Activated CD8-positive, alpha-beta memory T cell treated with anti-CD3 and anti-CD28 coated beads, Interleukin-2, amount 10 ng/mL, durations not matched to agents 7 days and 5 days (primary cell): ENCODE data around the gene GTF2F2. TPM values are rescaled to one million over a fixed set of nuclear protein-coding genes. Genes with fewer than 3 reads are reported as not detected.
"Not testable (repeated sequence)": the region's sequence is repeated elsewhere in the genome, so short reads cannot be mapped to it uniquely, and the experiment has no call there.

Source experiments
- ATAC-seq: fragments of 150-1000 bp; cut with Tn5 transposase; one replicate; pipeline ENCODE4 v1.10.0; 2021; ENCODE audit warnings: moderate library complexity
- CTCF ChIA-PET: fragments of 350-600 bp; sonication (Branson Sonifier 250); formaldehyde crosslinking; loops from one replicate; lab custom pipeline; 2021; ENCODE audit warnings: antibody characterized with exemption; lab: Charles Lee
- DNase-seq: peaks from one replicate; pipeline ENCODE4 v3.0.0-alpha.2; 2020
- H3K27ac Mint-ChIP-seq: one replicate; pipeline ENCODE4 v1.8.0; 2021; ENCODE audit warnings: mild to moderate bottlenecking, mixed read lengths
- H3K27me3 Mint-ChIP-seq: one replicate; pipeline ENCODE4 v1.8.0; 2021; ENCODE audit warnings: mixed read lengths
- H3K36me3 Mint-ChIP-seq: one replicate; pipeline ENCODE4 v1.8.0; 2021; ENCODE audit warnings: mild to moderate bottlenecking, mixed read lengths
- H3K4me1 Mint-ChIP-seq: one replicate; pipeline ENCODE4 v1.8.0; 2021; ENCODE audit warnings: mixed read lengths
- H3K4me3 Mint-ChIP-seq: one replicate; pipeline ENCODE4 v1.8.0; 2021; ENCODE audit warnings: mild to moderate bottlenecking, moderate library complexity, mixed read lengths
- H3K9me3 Mint-ChIP-seq: one replicate; pipeline ENCODE4 v1.8.0; 2022; ENCODE audit warnings: low read depth, mixed read lengths
- total RNA-seq, 2 experiments: library from RNA; stranded (reverse); gene quantifications; one replicate each; pipeline ENCODE4 v1.2.3, GENCODE V29; 2021

Gene GTF2F2
- total RNA-seq, 2 experiments from 2014 or later, result 17.0 to 19.3 TPM

DNA sequence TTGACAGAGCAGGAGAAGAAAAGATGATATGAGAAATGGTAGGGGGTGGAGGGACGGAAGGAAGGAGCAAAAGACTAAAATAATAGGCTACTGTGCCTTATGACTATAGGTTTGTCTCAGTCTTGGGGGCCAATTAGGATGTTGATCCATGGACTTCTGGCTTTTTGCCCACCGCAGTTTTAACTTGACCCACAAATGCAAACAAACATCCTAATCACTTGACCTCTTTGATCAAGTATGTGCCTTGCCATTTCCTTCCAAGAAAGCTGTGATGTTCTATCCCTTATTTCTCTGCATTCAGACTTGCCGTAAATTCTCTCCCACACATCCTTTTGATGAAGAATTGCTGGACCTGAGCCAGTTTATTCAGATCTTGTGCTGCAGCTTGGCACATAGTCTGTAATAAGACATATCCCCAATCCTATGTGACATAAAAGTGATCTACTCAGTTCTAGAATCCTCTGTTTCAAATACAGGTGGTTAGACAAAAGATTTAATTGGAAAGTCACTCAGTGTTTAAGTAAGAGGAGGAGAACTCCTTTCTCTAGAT, 157.9 kb downstream of the GTF2F2 start:
- Mint-ChIP-seq H3K4me3 (no peak overlapping the region), H3K27me3 (no peaks in the 10 kb centered on the region), H3K9me3 (no peaks in the 10 kb centered on the region), H3K4me1 (peaks cover 2% of the 10 kb centered on the region), H3K36me3 (peaks cover 15% of the 10 kb centered on the region), H3K27ac (no peak overlapping the region)
- no peak for DNase-seq
- CTCF ChIA-PET, result interaction anchor here (1.7 kb wide), 1 partner anchor 8 kb away, joined by 4 read pairs; no protein-coding TSS in a partner anchor
- no peak for ATAC-seq

DNA sequence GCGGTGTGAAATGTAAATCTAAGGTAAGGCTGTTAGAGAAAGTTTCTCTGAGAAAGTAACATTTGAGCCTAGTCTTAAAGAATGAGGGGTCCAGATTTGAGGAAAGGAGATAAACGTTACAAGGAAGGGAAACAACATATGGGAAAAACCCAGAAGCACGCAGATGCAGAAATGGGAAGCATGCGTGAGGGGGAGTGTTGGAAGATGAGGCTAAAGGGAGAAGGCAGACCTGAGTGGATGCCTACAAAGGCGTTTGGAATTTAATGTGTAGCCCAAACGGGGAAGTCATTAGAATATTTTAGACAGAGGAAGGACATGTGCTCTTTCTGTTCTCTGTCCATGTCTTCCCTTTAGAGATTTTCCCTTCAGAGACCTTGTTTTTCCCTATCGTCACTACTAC, 159.7 kb downstream of the GTF2F2 start:
- Mint-ChIP-seq H3K27me3 (no peaks in the 10 kb centered on the region), H3K27ac (no peak overlapping the region), H3K4me3 (no peak overlapping the region), H3K9me3 (no peaks in the 10 kb centered on the region), H3K4me1 (peaks cover 2% of the 10 kb centered on the region), H3K36me3 (peaks cover 12% of the 10 kb centered on the region)
- DNase-seq (no peak), ATAC-seq (no peak)
- CTCF ChIA-PET, result interaction anchor here (1.4 to 4.4 kb wide), 6 partner anchors 10 to 232 kb away, joined by 3 to 41 read pairs (median 4); partner anchors contain the start of gene GTF2F2

DNA sequence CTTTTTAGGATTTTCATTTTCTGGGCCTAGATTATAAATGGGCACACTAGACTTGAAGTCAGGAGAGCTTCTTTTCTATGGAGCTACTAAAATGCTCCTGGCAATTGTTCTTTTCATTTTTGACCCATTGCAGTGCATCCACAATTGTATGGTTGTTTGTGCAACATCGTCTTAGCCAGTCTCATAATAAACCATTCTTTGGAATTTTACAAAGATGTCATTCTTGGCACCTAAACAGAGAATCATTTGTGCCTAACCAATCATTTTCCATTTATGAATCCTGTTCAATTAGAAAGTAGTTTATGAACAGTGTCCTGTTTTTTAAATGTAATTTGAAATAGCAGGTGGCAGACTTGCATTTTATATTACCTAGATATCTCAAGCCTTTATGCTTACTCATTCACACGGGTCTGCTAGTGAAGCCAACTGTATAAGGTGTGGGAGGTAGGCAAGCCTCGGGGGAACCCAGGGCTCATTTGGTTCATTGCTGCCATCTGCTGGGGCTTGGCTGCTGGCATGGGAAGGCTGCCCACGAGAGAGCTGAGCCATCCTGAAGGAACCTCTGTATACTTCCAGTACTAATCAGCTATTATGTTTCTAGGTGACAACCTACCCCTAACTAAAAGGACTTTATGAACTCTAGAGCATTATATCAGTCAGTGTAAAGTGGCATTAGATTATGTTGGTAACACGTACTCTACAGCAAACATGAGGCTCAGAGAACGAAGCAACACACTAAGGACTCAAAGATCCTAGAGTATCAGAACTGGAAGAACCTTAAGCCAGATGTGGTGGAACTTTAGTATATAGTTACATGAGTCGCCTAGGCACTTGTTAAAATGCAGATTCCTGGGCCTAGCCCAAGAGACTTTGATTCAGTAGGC, 160.7 kb downstream of the GTF2F2 start:
- no peak overlapping the region for H3K27ac Mint-ChIP-seq
- H3K4me1 Mint-ChIP-seq, result peaks cover 2% of the 10 kb centered on the region
- no peaks in the 10 kb centered on the region for H3K9me3 Mint-ChIP-seq
- no peak overlapping the region for H3K4me3 Mint-ChIP-seq
- ATAC-seq (peak; percentile 69), DNase-seq (peak; percentile 60)
- CTCF ChIA-PET, result interaction anchor here (1.0 to 4.4 kb wide), 11 partner anchors 10 to 308 kb away, joined by 3 to 41 read pairs (median 3); partner anchors contain the start of gene GTF2F2
- peaks cover 14% of the 10 kb centered on the region for H3K36me3 Mint-ChIP-seq
- H3K27me3 Mint-ChIP-seq, result no peaks in the 10 kb centered on the region

DNA sequence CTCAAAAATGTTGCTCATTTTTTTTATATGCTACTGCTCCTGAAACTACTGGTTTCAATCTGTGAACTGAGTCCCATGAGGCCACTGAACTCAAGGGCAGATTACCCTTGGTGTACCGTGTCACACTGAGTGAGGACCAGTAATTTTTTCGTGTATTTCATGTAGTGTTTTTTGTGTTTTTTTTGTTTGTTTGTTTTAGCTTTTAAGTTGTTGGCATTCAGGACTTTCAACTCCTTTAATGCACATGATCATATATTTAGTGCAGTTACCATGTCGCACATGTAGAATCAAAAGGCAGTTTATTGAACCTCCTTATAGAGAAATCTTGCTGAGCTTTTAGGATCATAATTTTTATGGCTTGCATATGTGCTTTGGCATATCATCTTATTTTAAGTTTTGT, 162.7 kb downstream of the GTF2F2 start:
- Mint-ChIP-seq H3K27ac (no peak overlapping the region), H3K36me3 (peaks cover 8% of the 10 kb centered on the region), H3K4me3 (no peak overlapping the region), H3K4me1 (peaks cover 2% of the 10 kb centered on the region), H3K27me3 (no peaks in the 10 kb centered on the region), H3K9me3 (no peaks in the 10 kb centered on the region)
- CTCF ChIA-PET, result interaction anchor here (1.4 to 4.4 kb wide), 3 partner anchors 25 to 240 kb away, joined by 3 to 41 read pairs (median 8); no protein-coding TSS in a partner anchor
- ATAC-seq (no peak), DNase-seq (no peak)

DNA sequence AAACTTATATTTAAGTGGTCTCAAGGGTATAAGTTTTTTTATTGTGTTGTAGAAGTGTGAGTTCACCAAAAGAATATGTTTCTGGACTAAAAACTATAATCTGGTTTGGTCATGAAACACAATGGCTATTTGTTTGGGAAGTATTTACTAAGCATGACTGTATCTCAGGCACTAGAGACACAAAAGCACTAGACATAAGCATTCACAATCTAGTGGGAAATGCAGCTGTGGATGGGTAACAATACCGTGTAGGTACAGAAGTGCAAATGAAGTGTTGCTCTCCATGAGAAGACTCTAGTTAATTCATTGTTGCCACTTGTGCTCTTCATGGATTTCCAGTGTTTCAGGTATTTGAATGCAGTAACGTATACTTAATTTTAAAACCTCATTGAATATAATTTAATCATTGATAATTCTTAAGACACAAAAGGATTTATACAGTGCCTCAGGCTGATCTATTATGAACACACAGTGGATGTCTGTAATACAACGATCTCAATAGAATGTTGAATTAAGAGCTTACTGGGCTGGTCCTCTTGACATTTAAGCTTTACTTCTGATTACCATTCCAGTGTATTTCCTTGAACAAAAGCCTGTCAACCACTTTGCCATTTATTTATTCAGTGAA, 169.7 kb downstream of the GTF2F2 start:
- CTCF ChIA-PET, result interaction anchor here (0.6 kb wide), 1 partner anchor 241 kb away, joined by 3 read pairs; no protein-coding TSS in a partner anchor

DNA sequence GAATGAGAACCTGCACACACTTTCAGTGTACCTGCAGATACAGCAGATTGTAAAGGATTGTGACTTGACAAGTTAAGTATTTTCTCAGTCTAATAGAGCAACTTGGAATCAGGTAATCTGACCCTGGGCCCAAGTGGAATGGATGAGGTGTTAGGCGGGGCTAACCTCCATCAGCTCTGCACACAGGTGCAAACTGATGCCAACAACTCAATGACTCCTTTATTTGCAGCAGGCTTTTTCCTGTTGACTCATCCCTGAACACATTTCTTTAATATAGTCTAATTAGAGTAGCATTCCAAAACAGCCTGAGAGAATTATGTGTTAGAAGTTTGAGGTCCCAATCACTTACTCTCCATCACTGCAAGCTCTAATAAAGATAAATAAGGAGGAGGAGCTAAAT, 171.9 kb downstream of the GTF2F2 start:
- peaks cover 9% of the 10 kb centered on the region for H3K36me3 Mint-ChIP-seq
- H3K27ac Mint-ChIP-seq, result no peak overlapping the region
- peaks cover 9% of the 10 kb centered on the region for H3K4me1 Mint-ChIP-seq
- H3K4me3 Mint-ChIP-seq, result no peak overlapping the region
- H3K9me3 Mint-ChIP-seq, result no peaks in the 10 kb centered on the region
- CTCF ChIA-PET, result interaction anchor here (1.2 to 1.4 kb wide), 2 partner anchors 11 to 17 kb away, joined by 4 read pairs; no protein-coding TSS in a partner anchor
- ATAC-seq (no peak), DNase-seq (no peak)
- H3K27me3 Mint-ChIP-seq, result no peaks in the 10 kb centered on the region

More for the DNA sequence above, 169.7 kb downstream of the GTF2F2 start:
- Mint-ChIP-seq H3K36me3 (peaks cover 9% of the 10 kb centered on the region), H3K27ac (no peak overlapping the region), H3K4me1 (no peaks in the 10 kb centered on the region), H3K27me3 (no peaks in the 10 kb centered on the region), H3K4me3 (no peak overlapping the region), H3K9me3 (no peaks in the 10 kb centered on the region)
- no peak for DNase-seq
- no peak for ATAC-seq

DNA sequence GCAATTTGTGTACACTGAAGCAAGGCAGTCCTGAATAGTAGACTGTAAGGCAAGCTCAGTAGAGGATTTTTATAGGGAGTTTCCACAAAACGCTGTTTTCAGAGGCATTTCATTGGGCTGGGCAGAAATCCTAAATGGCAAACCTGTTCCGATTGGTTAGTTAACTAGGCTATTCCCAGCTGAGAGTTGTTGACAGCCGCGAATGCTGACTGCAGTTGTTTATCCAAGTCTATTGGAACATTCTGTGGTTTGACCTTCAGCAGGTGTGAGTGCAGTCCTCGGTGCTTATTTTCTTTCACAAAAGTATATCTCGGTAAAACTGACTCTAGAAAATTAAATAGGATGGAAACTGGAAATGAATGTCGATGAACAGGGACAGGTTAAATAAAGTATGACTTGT, 175.2 kb downstream of the GTF2F2 start:
- ATAC-seq, result no peak
- CTCF ChIA-PET, result no interaction called here
- H3K27me3 Mint-ChIP-seq, result no peaks in the 10 kb centered on the region
- DNase-seq, result no peak
- H3K36me3 Mint-ChIP-seq, result peaks cover 4% of the 10 kb centered on the region
- H3K4me1 Mint-ChIP-seq, result peaks cover 24% of the 10 kb centered on the region
- no peak overlapping the region for H3K4me3 Mint-ChIP-seq
- H3K27ac Mint-ChIP-seq, result no peak overlapping the region
- no peaks in the 10 kb centered on the region for H3K9me3 Mint-ChIP-seq

DNA sequence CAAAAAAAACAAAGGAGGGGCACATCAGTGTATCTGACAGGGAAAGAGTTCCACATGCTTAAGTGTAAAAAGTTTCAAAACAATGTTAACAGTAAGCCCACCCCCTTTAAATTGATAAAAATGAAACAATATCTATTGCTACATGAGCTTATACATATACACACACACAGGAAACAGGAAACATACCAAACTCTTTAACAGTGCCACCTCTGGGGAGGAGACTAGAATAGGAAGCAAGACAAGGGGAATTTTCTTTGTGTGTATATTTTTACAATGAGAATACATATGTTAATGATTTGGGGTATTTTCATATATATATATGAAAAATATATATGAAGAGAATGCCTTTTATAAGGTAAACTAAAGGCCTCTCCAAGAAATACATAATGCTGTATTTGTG, 175.9 kb downstream of the GTF2F2 start:
- DNase-seq, result no peak
- H3K4me1 Mint-ChIP-seq, result peaks cover 24% of the 10 kb centered on the region
- no peaks in the 10 kb centered on the region for H3K27me3 Mint-ChIP-seq
- H3K36me3 Mint-ChIP-seq, result peaks cover 4% of the 10 kb centered on the region
- H3K27ac Mint-ChIP-seq, result peak overlapping the region; percentile 60
- H3K9me3 Mint-ChIP-seq, result no peaks in the 10 kb centered on the region
- H3K4me3 Mint-ChIP-seq, result no peak overlapping the region
- CTCF ChIA-PET, result no interaction called here
- ATAC-seq, result no peak

DNA sequence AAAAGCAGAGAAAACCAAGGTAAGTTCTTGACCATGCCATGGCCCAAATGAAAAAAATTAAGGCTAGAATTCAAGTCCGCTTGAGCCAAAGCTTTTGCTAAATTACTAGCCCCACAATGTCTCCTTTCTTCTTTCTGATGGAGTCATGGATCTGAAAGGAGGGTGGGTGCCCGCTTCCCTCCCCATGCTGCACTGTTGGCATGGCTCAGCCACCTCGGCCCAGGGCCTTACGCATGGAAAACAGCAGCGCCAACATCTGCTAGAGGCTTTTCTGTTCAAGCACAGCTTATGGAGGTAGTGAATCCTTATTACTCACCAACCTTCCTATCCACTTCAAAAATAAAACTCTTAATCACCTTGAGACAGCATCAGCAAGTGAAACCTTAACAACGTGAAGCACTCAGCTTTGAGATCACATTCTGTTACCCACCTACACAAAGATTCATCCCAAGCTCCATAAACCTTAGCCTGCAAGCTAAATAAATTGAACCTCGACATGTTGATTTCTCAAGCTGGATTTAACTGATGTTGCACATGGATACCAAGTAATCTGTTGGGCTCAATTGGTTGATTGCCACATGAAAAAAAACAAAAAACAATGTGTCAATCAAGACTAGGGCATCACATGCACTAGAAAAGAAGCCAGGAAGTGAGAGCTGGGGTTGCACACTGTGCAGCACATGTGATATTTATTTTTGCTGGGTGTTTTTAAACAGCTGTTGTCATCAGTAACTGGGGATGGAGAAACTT, 177.3 kb downstream of the GTF2F2 start:
- Mint-ChIP-seq H3K4me1 (peaks cover 24% of the 10 kb centered on the region), H3K36me3 (peaks cover 4% of the 10 kb centered on the region), H3K9me3 (no peaks in the 10 kb centered on the region), H3K27ac (peak overlapping the region; percentile 52), H3K4me3 (no peak overlapping the region), H3K27me3 (peaks cover 5% of the 10 kb centered on the region)
- CTCF ChIA-PET, result interaction anchor here (0.8 to 1.6 kb wide), 4 partner anchors 11 to 252 kb away, joined by 3 to 5 read pairs (median 4); no protein-coding TSS in a partner anchor
- DNase-seq, result no peak
- peak; percentile 36 for ATAC-seq

DNA sequence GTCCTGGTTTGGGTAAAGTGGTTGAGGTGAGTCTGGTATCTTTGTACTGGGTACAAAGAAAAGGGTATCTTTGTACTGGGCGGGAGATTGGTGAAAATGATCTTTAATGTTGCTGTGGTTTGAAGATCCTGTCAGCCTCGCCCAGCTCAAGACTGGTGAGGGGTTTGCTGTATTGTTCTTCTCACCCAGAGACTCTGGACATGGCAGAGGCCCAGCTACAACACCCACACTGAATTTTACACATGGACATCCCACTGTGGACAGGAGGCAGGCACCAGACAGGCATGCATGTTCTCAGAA, 177.8 kb downstream of the GTF2F2 start:
- no peaks in the 10 kb centered on the region for H3K9me3 Mint-ChIP-seq
- CTCF ChIA-PET, result interaction anchor here (0.8 to 1.6 kb wide), 5 partner anchors 11 to 253 kb away, joined by 3 to 5 read pairs (median 4); no protein-coding TSS in a partner anchor

DNA sequence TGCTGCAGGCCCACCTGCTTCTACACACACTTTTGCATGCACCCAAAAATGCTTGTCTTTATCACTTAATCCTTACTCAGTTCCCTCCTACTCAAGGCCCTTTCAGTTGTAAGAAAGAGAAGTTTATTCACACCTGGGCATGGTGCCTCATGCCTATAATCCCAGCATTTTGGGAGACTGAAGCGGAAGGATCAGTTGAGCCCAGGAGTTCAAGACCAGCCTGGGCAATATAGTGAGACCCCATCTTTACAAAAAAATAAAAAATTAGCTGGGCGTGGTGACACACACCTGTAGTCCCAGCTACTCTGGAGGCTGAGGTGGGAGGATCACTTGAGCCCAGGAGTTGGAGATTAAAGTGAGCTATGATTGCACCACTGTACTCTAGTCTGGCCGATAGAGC, 178.2 kb downstream of the GTF2F2 start:
- not testable (repeated sequence) for H3K4me3 Mint-ChIP-seq, H3K36me3 Mint-ChIP-seq, H3K27me3 Mint-ChIP-seq, DNase-seq, ATAC-seq, H3K9me3 Mint-ChIP-seq
- Mint-ChIP-seq H3K4me1 (peaks cover 24% of the 10 kb centered on the region), H3K27ac (peak overlapping the region; percentile 52)
- CTCF ChIA-PET, result interaction anchor here (0.9 to 1.6 kb wide), 4 partner anchors 10 to 253 kb away, joined by 3 to 5 read pairs (median 4); no protein-coding TSS in a partner anchor

More for the DNA sequence above, 177.8 kb downstream of the GTF2F2 start:
- H3K36me3 Mint-ChIP-seq, result peaks cover 4% of the 10 kb centered on the region
- ATAC-seq (peak; percentile 39), DNase-seq (no peak)
- peak overlapping the region; percentile 52 for H3K27ac Mint-ChIP-seq
- H3K27me3 Mint-ChIP-seq, result peaks cover 6% of the 10 kb centered on the region
- H3K4me1 Mint-ChIP-seq, result peaks cover 24% of the 10 kb centered on the region
- no peak overlapping the region for H3K4me3 Mint-ChIP-seq

DNA sequence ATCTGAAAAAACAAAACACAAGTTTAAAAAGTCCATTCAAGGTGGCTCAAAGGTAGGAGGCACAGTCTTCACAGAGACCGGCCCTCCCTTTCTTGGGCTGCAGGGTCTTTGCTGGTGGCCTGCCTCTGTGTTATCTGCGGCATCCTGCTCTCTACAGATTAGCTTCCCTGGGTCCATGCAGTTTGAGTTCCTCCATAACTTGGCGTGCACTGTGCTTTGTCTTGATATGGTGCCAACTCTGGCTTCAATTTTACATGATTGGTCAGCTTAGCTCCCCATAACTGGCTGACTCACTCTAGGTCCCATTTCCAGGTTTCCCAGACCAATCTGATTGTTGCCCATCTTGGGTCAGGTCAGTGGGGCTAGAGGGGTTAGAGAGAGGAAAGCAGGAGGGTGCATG, 178.9 kb downstream of the GTF2F2 start:
- no peak for DNase-seq

More for the DNA sequence above, 178.9 kb downstream of the GTF2F2 start:
- no peak overlapping the region for H3K4me3 Mint-ChIP-seq
- H3K27me3 Mint-ChIP-seq, result peaks cover 8% of the 10 kb centered on the region
- peaks cover 4% of the 10 kb centered on the region for H3K36me3 Mint-ChIP-seq
- no peak for ATAC-seq
- CTCF ChIA-PET, result interaction anchor here (0.9 to 1.8 kb wide), 2 partner anchors 10 kb away, joined by 3 to 8 read pairs; no protein-coding TSS in a partner anchor
- H3K4me1 Mint-ChIP-seq, result peaks cover 24% of the 10 kb centered on the region
- no peaks in the 10 kb centered on the region for H3K9me3 Mint-ChIP-seq
- no peak overlapping the region for H3K27ac Mint-ChIP-seq
